HCEC 1CT (cell line): ENCODE measurements around the gene NCAPG2.
A peak's percentile ranks its signal among the peaks of the same experiment; 100 is the strongest.

ENCODE experiments used
- DNase-seq: peaks from one replicate; pipeline ENCODE4 v3.0.0-alpha.2; 2017

The NCAPG2 gene

GRCh38 chr7:158733775-158734494 is 29.3 kb upstream of the NCAPG2 start:
- no peak for DNase-seq

- no peak for DNase-seq
Measured at GRCh38 chr7:158733220-158733519, 28.6 kb upstream of the NCAPG2 start.

DNA sequence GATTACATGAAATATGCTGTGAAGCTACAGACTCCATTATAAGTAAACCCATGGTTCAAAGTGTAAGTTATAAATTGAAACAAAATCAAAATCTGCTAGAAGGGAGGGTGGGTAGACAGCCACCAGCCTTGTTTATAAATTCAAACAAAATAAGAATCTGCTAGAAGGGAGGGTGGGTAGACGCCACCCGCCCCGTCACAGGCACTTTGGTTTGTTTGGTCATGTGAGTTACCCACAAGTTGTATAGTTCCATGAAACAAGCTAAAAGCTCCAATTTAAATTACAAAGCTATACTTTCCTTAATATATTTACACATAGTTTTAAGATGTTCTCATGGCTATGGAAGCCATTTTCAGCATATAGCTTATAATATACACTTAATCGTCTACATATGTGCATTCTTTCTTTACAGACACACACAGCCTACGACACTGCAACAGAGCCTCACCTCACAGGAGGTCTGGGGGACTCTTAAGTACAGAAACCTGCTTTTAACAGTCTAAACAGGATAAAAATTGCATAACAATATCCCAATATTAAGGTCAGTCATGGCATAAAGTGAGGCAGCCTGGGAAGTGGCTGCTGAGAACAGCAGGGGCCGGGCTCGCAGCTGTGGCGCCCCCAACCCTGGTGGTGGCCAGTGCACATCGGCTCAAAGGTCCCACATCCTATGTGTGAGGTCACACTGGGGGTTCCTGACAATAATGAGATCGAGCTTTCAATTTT is 28.1 kb upstream of the NCAPG2 start:
- no peak for DNase-seq

GRCh38 chr7:158731761-158732160 is 27.2 kb upstream of the NCAPG2 start:
- DNase-seq, result no peak

- no peak for DNase-seq
Measured at GRCh38 chr7:158730383-158731346, 26.1 kb upstream of the NCAPG2 start.

GRCh38 chr7:158729646-158730382 is 25.2 kb upstream of the NCAPG2 start:
- DNase-seq, result no peak

GRCh38 chr7:158728911-158729645 is 24.5 kb upstream of the NCAPG2 start:
- DNase-seq, result no peak

- DNase-seq, result no peak
Measured at GRCh38 chr7:158727690-158728089, 23.1 kb upstream of the NCAPG2 start.

DNA sequence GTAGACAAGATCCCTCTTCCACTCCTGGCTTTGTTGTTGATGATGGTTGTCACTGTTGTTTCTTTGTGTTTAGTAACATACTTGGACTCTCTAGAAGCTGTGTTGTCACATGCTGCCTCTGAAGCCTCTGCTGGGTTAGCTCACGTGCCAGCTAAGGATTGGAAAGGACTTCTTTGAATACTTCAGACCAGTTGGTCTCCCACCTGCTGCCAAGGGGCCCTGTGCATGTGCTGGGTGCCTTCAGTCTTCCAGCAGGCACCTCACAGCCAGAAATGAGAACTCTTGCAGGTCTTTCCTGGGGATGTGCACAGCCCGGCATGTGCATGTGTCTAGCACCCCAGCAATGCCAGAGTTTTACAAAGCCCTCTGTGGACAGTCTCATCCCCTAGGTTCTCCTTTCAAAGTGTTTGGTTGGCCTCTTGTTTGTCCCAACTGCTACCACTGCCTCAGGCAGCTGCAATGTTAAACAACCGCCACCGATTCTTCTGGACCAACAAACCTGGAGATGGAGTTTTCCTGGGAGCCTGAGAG is 21.7 kb upstream of the NCAPG2 start:
- DNase-seq, result no peak

GRCh38 chr7:158725506-158725800 is 20.8 kb upstream of the NCAPG2 start:
- DNase-seq, result no peak

DNA sequence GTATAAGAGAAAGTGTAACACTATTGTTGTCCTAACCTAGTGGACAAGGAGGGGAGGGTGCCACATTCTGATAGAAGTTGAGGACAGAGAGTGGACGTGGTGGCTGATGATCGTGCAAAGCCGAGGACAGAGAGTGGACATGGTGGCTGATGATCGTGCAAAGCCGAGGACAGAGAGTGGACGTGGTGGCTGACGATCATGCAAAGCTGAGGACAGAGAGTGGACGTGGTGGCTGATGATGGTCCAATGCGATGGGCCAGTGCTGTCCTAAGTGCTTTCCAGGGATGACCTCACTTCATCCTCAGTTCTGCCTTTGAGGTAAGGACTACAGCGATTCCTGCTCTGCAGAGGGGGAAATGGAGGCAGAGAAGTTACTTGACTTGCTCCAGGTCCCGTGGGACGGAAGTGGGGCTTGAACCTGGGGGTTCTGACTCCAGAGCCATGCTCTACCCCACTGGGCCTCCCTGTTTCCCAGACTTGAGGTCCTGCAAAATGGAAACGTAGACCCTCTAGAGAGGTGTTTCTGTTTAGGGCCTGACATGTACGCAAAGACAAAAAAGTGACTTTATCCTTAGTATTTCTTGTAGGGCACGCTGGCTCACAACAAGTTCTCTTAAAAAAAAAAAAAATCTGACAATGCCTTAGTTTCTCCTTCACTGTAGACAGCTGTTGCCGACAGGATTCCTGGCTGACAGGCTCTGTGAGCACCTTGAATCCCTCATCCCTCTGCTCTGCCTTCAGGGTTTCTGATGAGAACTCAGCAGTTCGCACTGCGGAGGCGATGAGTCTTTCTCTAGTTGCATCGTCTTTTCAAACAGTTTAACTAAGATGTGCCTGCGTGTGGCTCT is 20.3 kb upstream of the NCAPG2 start:
- DNase-seq, result no peak

GRCh38 chr7:158723714-158724385 is 19.2 kb upstream of the NCAPG2 start:
- no peak for DNase-seq

DNA sequence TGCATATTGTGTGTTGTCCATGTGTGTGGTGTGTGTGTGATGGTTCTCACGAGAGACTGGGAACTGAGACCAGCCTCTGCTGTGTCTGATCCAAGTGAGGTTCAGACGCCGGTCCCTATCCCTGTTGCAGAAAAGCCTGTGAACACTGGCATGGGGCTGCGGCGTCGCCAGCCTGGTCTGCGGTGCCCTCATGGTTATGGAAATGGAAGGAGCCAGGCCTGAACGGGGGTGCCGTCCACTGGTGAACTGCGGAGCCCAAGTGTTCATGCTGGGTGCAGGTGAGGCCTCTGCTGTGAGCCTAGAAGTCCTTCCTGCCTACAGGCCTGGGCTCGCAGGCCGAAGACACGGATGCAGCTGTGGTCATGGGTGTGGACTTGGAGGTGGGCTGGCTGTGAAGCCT is 18.7 kb upstream of the NCAPG2 start:
- no peak for DNase-seq

GRCh38 chr7:158722574-158723237 is 18.1 kb upstream of the NCAPG2 start:
- no peak for DNase-seq

DNA sequence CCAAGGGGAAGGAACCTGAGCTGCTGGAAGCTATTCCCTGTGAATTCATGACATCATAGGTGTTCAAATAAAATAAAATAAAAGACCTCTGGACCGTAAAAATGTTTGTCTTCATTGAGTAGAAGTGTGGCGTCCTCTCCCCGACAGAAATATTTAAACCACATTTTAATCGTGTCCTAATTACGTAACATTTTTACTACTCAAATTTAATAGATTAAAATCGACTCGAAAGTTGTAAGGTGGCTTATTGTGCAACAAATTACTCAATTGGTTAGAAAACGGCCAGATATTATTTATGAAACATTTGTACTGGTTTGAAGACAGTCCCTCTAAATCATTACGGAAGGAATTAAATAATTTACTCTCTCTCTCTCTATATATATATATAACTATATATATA is 15.5 kb upstream of the NCAPG2 start:
- DNase-seq, result no peak

- DNase-seq, result no peak
Measured at GRCh38 chr7:158716802-158717201, 12.2 kb upstream of the NCAPG2 start.

GRCh38 chr7:158710651-158711102 is 6.1 kb upstream of the NCAPG2 start:
- DNase-seq, result peak; percentile 93

- peak; percentile 13 for DNase-seq
Measured at GRCh38 chr7:158707610-158708009, 3.0 kb upstream of the NCAPG2 start.

DNA sequence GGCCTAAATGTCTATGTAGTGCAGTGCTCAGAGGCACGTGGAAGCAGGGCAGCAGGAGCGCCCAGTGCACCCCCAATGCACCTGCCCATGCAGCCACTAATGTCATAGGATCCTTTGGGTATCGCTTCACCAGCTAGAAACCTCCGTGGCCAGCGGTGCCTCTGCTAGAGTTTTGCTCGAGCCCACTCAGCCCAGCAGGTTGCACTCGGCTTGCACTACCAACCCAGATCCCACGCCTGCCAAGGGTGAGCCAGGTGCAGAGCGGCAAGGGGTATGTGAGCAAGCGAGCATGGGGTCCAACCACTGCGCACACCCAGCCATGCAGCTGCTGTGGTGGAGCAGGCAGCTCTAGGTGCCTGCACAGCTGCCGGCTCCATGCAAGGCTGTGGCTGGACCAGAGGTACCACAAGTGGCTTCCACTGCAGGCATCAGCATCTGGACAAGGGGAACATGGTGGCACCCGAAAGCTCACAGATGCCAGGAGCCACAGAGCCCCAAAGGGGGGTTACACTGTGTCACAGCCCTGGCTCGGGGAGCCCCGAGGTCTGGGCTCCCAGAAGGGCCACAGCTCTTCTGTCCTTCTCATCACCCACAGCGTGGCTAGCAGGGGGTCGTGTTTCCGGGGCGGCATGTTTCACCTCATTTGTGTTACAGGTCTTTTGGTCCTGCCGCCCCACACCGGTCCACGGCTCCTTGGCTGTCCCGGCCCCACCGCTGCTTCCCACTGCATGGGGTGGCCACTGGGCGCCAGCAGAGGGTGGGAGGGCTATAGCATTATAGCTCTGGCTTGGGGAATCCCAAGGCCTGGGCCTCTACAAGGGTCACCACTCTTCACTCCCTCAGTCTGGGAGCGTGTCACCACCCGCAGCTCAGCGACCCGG is 2.3 kb upstream of the NCAPG2 start:
- DNase-seq, result no peak
